ENCODE measurements around the gene CACNA1B. TPM values are rescaled to one million over a fixed set of nuclear protein-coding genes. Genes with fewer than 3 reads are reported as not detected.

CACNA1B gene
- total and polyA plus RNA-seq, 11 donors, result 0.03 to 0.25 (median 0.13) TPM

GRCh38 chr9:138075496-138075895, 197.9 kb downstream of the CACNA1B start:
- no peaks in the 10 kb centered on the region for H3K4me1 ChIP-seq
- WGBS, 4 donors, result 84 to 88% (median 86%) methylated on average over 20 of the region's 20 CpGs
- ATAC-seq (no peak), DNase-seq (peak in 1 of 5 donors; percentile 51)
- no peak overlapping the region for H3K27ac ChIP-seq
- peaks cover 0 to 26% (median 0%) of the 10 kb centered on the region in 9 donors for H3K27me3 ChIP-seq
- no peak overlapping the region for H3K4me3 ChIP-seq
- no peaks in the 10 kb centered on the region for H3K9me3 ChIP-seq
- intact Hi-C loops (cut with DNase I), result no loop called here
- TF ChIP-seq CTCF (IDR thresholded peaks at IDR 0.05) (no peak), POLR2A (IDR thresholded peaks at IDR 0.05) (no peak)
- no peaks in the 10 kb centered on the region for H3K36me3 ChIP-seq

- Histone ChIP-seq H3K27me3 (peaks cover 0 to 23% (median 0%) of the 10 kb centered on the region in 9 donors), H3K4me3 (no peak overlapping the region), H3K9me3 (no peaks in the 10 kb centered on the region), H3K27ac (no peak overlapping the region), H3K36me3 (no peaks in the 10 kb centered on the region), H3K4me1 (no peaks in the 10 kb centered on the region)
- 76 to 87% (median 84%) methylated on average over 5 to 14 of the region's 14 CpGs for whole genome bisulfite sequencing, 4 donors
- TF ChIP-seq CTCF (IDR thresholded peaks at IDR 0.05), result no peak
- TF ChIP-seq POLR2A (IDR thresholded peaks at IDR 0.05), result no peak
- intact Hi-C loops (cut with DNase I), result no loop called here
- peak in 2 of 5 donors; percentile 1 to 37 for DNase-seq
- no peak for ATAC-seq
Observed at GRCh38 chr9:138075961-138076649, 198.5 kb downstream of the CACNA1B start.

GRCh38 chr9:138076650-138077009, 199.0 kb downstream of the CACNA1B start:
- peaks cover 0 to 23% (median 0%) of the 10 kb centered on the region in 9 donors for H3K27me3 ChIP-seq
- no peak for ATAC-seq
- H3K4me3 ChIP-seq, result no peak overlapping the region
- H3K27ac ChIP-seq, result no peak overlapping the region
- no peaks in the 10 kb centered on the region for H3K9me3 ChIP-seq
- H3K36me3 ChIP-seq, result no peaks in the 10 kb centered on the region
- WGBS, 4 donors, result 75 to 82% (median 80%) methylated on average over 5 of the region's 5 CpGs
- peak in 1 of 5 donors; percentile 41 for DNase-seq
- intact Hi-C loops (cut with DNase I), result no loop called here
- H3K4me1 ChIP-seq, result no peaks in the 10 kb centered on the region
- no peak for TF ChIP-seq CTCF (IDR thresholded peaks at IDR 0.05)
- TF ChIP-seq POLR2A (IDR thresholded peaks at IDR 0.05), result no peak

- Histone ChIP-seq H3K27ac (no peak overlapping the region), H3K36me3 (no peaks in the 10 kb centered on the region), H3K27me3 (peaks cover 0 to 22% (median 0%) of the 10 kb centered on the region in 9 donors), H3K4me1 (no peaks in the 10 kb centered on the region), H3K9me3 (no peaks in the 10 kb centered on the region), H3K4me3 (no peak overlapping the region)
- WGBS, 4 donors, result 84 to 94% (median 87%) methylated on average over 4 to 9 of the region's 9 CpGs
- ATAC-seq, result no peak
- intact Hi-C loops (cut with DNase I), result no loop called here
- no peak for TF ChIP-seq POLR2A (IDR thresholded peaks at IDR 0.05)
- TF ChIP-seq CTCF (IDR thresholded peaks at IDR 0.05), result no peak
- DNase-seq, result peak in 2 of 5 donors; percentile 3 to 28
Observed at GRCh38 chr9:138077126-138077525, 199.5 kb downstream of the CACNA1B start.
